T-helper 17 cell (primary cell): ENCODE results near the gene MEPE. TPM values are rescaled to one million over a fixed set of nuclear protein-coding genes. Genes with fewer than 3 reads are reported as not detected.

Source experiments
- ATAC-seq: fragments of 150-1000 bp; cut with Tn5 transposase; 2 replicates; pipeline ENCODE4 v1.10.0; 2021; ENCODE audit warnings: mild to moderate bottlenecking, moderate library complexity
- DNase-seq, 3 donors: peaks; one replicate each; pipeline versions ENCODE4 v3.0.0 to v3.0.0-alpha.2; 2020 to 2021
- H3K9me3 ChIP-seq: one replicate; pipeline ENCODE4 v1.7.0; 2013; ENCODE audit warnings: low read length, mild to moderate bottlenecking; ENCODE audit not compliant: control insufficient read depth, poor library complexity, severe bottlenecking
- H3K27ac Mint-ChIP-seq: one replicate; pipeline ENCODE4 v1.8.0; 2022; ENCODE audit warnings: mild to moderate bottlenecking, moderate library complexity, mixed read lengths
- H3K27me3 Mint-ChIP-seq: one replicate; pipeline ENCODE4 v1.8.0; 2022; ENCODE audit warnings: mixed read lengths
- H3K36me3 Mint-ChIP-seq: one replicate; pipeline ENCODE4 v1.8.0; 2022; ENCODE audit warnings: low read depth, mixed read lengths
- H3K4me1 Mint-ChIP-seq: one replicate; pipeline ENCODE4 v1.8.0; 2022; ENCODE audit warnings: mild to moderate bottlenecking, mixed read lengths
- H3K4me3 Mint-ChIP-seq: one replicate; pipeline ENCODE4 v1.8.0; 2022; ENCODE audit warnings: mild to moderate bottlenecking, moderate library complexity, mixed read lengths
- total RNA-seq, 4 donors: library from RNA in 2 of 4; stranded (reverse) in 2 of 4; gene quantifications; one replicate each; pipeline ENCODE4 v1.2.3 and lab custom pipeline; 2022 to 2026

MEPE gene
- total RNA-seq, 2 donors from 2014 or later, result not detected

DNA sequence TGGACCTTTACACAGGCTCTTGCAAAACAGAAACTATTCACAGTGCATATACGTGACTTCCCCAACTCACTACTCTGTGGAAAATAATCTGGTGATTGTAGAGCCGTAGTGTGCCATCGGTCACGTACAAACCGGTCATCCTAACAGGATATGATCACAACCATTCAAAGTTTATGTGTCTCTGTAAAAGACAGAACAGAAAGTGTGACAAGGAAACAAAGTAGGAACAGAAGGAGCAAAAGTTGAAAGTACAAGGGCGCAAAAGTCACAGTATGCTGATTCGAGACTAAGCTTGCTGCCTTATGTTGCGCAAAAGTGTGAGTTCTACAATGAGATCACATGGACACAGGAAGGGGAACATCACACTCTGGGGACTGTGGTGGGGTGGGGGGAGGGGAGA, 18.6 kb downstream of the MEPE start:
- no peaks in the 10 kb centered on the region for H3K9me3 ChIP-seq
- Mint-ChIP-seq H3K36me3 (no peaks in the 10 kb centered on the region), H3K4me3 (no peak overlapping the region), H3K4me1 (peaks cover 13% of the 10 kb centered on the region), H3K27ac (no peak overlapping the region), H3K27me3 (peaks cover 52% of the 10 kb centered on the region)
- DNase-seq (no peak), ATAC-seq (no peak)

DNA sequence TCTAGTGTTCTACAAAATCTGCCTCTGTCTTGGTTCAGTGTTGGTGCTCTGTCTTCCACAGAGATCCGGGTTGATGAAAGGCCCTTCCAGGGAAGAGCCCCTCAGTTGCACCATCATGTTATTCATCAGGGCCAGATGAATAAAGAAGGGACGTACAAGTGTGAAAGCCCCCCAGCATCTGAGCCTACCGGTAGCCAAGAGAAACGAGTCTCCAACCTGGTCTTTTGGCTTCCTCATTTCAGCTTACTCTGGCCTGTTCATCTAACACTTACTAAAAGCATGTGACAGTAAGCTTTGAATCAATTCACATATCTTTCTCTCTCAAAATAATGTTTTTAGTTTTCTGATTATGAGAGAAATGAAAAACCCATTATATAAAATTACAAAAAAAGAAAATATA, 19.2 kb downstream of the MEPE start:
- Mint-ChIP-seq H3K27ac (no peak overlapping the region), H3K4me3 (no peak overlapping the region), H3K36me3 (no peaks in the 10 kb centered on the region), H3K27me3 (peaks cover 46% of the 10 kb centered on the region), H3K4me1 (peaks cover 13% of the 10 kb centered on the region)
- no peak for ATAC-seq
- no peaks in the 10 kb centered on the region for H3K9me3 ChIP-seq
- DNase-seq, result no peak

DNA sequence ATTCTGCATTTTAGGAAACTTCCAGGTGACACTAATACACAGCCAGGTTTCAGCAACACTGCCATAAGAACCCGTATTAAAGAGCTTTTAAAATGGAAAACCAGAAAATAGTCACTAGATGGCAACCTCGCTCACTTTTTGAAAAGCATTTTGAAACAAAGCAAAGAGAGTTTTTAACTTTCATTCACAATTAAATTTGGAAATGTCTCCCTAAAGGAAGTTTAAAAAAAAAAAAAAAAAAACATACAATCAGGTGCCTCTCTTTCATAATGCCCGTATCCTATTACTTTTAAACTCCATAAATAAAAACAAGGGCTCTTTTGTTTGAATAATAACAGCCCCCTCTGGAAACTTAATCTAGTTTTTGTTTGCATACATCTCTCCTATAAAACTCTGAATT, 20.3 kb downstream of the MEPE start:
- Mint-ChIP-seq H3K27ac (no peak overlapping the region), H3K36me3 (no peaks in the 10 kb centered on the region), H3K27me3 (peaks cover 34% of the 10 kb centered on the region), H3K4me3 (no peak overlapping the region), H3K4me1 (peaks cover 13% of the 10 kb centered on the region)
- H3K9me3 ChIP-seq, result no peaks in the 10 kb centered on the region
- DNase-seq (no peak), ATAC-seq (no peak)

DNA sequence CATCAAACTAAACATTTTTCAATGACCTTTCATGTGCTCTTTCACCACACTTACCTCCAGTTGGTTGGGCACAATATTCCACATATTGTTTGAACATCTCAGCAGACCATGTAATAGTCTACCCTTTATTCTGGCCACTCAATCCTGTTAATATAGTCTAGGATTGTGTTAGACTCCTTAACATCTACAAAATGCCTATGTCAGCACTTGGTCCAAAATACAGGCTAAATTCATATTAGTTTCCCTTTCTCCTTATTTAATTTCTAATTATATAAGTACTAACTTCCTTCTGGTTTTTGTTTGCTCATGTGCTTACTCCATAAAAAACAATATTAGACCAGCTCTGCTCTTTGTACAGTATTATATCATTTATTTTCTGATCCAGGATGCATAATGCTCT, 21.1 kb downstream of the MEPE start:
- no peak for DNase-seq
- H3K27me3 Mint-ChIP-seq, result peaks cover 40% of the 10 kb centered on the region
- H3K36me3 Mint-ChIP-seq, result no peaks in the 10 kb centered on the region
- no peaks in the 10 kb centered on the region for H3K9me3 ChIP-seq
- no peak overlapping the region for H3K4me3 Mint-ChIP-seq
- peaks cover 11% of the 10 kb centered on the region for H3K4me1 Mint-ChIP-seq
- no peak for ATAC-seq
- H3K27ac Mint-ChIP-seq, result no peak overlapping the region

DNA sequence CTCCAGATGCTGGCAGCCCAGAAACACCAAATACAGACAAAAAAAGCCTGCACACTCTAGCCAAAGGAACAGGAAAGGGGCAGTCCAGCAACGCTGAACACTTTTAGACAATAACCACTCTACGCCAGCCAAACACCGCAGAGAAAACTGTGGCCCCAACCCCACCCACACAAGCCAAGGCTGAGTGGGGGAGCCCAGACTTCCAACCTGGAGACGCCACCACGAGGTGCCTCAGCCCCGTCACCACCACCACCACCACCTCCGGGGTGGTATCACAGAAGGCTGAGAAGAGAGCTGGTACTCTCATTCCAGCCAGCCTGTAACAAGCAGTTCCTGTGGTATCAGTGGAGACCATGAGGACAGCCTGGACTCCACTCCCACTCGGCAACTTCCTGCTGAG, 22.8 kb downstream of the MEPE start:
- H3K9me3 ChIP-seq, result no peaks in the 10 kb centered on the region
- Mint-ChIP-seq H3K27ac (no peak overlapping the region), H3K4me3 (no peak overlapping the region), H3K36me3 (no peaks in the 10 kb centered on the region), H3K27me3 (peaks cover 42% of the 10 kb centered on the region), H3K4me1 (no peaks in the 10 kb centered on the region)
- ATAC-seq, result no peak
- DNase-seq, result no peak

DNA sequence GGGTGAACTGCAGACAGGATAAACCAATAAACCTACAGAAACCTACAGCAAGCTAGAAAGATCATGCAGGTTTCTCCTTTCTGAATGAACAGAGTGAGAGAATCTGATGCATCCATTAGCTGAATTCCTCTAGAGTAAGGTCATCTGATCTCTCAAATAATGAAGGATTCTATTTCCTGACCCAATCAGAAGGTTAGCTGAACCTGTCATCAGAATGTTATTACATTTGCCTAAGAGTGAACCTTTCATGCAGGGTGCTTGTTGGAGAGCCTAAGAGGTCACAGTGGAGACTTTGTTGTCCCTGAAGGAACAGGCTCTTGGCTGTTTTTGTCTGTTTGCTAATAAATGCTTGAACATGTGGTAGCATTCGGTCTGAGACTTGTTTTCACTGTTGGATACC, 24.0 kb downstream of the MEPE start:
- no peak for DNase-seq
- Mint-ChIP-seq H3K27ac (no peak overlapping the region), H3K4me1 (no peaks in the 10 kb centered on the region), H3K27me3 (peaks cover 55% of the 10 kb centered on the region), H3K36me3 (no peaks in the 10 kb centered on the region), H3K4me3 (no peak overlapping the region)
- ATAC-seq, result no peak
- no peaks in the 10 kb centered on the region for H3K9me3 ChIP-seq

DNA sequence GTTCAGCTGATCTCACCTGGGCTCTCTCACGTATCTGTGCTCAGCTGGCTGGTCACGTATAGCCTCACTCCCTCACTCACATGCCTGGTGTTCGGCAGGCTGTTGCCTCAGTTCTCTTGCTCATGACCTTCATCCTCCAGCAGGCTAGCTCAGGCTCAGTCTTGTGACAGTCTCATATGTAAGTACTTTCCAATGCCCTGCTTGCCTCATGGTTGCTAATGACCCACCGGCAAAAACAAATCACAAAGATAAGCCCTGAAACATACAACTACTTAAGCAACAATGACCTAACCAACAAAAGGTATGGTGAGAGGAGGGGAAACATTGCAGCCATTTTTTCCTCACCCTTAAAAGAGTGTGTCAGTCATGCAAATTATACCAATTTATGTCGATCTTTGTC, 25.0 kb downstream of the MEPE start:
- no peak for DNase-seq

DNA sequence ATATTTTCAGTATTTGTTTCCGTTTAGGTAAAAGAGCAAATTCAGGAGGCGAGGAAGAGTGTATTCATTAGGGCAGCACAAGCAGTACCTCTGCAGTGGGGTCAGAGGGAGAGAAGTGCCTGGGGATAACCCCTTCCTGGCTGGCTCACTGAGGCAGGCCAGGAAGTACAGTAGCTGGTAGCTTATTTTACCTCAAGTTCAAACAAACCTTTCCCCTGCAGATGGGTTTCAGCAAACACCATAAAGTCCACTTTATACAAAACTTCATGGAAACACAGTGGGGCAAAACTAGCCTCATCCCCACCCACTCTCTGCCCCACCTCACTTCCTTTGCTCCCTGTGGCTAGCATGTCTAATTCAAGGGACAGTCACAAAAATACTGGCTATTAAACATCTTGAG, 29.5 kb downstream of the MEPE start:
- H3K4me1 Mint-ChIP-seq, result no peaks in the 10 kb centered on the region
- H3K27ac Mint-ChIP-seq, result no peak overlapping the region
- ATAC-seq, result no peak

More for the DNA sequence above, 25.0 kb downstream of the MEPE start:
- Mint-ChIP-seq H3K27ac (no peak overlapping the region), H3K36me3 (no peaks in the 10 kb centered on the region), H3K27me3 (peaks cover 62% of the 10 kb centered on the region), H3K4me1 (no peaks in the 10 kb centered on the region), H3K4me3 (no peak overlapping the region)
- ATAC-seq, result no peak
- H3K9me3 ChIP-seq, result no peaks in the 10 kb centered on the region

DNA sequence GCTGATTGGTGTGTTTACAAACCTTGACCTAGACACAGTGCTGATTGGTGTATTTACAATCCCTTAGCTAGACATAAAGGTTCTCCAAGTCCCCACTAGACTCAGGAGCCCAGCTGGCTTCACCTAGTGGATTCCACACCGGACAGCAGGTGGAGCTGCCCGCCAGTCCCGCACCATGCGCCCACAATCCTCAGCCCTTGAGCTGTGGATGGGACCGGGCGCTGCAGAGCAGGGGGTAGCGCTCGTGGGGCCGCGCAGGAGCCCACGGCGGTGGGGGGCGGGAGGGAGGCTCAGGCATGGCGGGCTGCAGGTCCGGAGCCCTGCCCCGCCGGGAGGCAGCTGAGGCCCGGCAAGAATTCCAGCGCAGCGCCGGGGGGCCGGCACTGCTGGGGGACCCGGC, 30.7 kb downstream of the MEPE start:
- DNase-seq (no peak), ATAC-seq (no peak)
- H3K4me3 Mint-ChIP-seq, result no peak overlapping the region
- H3K27ac Mint-ChIP-seq, result no peak overlapping the region
- H3K36me3 Mint-ChIP-seq, result no peaks in the 10 kb centered on the region
- H3K4me1 Mint-ChIP-seq, result no peaks in the 10 kb centered on the region
- no peaks in the 10 kb centered on the region for H3K9me3 ChIP-seq
- peaks cover 68% of the 10 kb centered on the region for H3K27me3 Mint-ChIP-seq

More for the DNA sequence above, 29.5 kb downstream of the MEPE start:
- DNase-seq, result no peak
- H3K9me3 ChIP-seq, result no peaks in the 10 kb centered on the region
- H3K4me3 Mint-ChIP-seq, result no peak overlapping the region
- peaks cover 59% of the 10 kb centered on the region for H3K27me3 Mint-ChIP-seq
- no peaks in the 10 kb centered on the region for H3K36me3 Mint-ChIP-seq

DNA sequence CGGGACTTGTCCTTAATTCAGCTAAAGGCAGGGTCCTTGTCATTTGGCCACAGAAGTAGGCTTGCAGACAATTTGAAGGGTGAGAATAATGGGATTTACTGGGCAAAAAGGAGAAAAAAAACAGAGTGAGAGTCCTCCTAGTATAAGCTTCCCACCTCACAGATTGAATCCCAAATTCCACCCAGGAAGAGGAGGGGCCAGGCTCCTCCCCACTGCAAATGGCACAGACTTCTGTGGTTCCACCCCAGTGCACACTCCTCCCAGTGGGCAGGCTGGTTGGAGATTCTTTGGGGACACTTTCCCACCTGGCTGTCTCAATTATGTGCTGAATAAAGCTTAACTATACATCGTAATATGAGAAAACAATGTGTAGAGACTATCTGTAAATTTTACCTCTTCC, 31.6 kb downstream of the MEPE start:
- peaks cover 65% of the 10 kb centered on the region for H3K27me3 Mint-ChIP-seq
- ATAC-seq, result no peak
- H3K4me3 Mint-ChIP-seq, result no peak overlapping the region

DNA sequence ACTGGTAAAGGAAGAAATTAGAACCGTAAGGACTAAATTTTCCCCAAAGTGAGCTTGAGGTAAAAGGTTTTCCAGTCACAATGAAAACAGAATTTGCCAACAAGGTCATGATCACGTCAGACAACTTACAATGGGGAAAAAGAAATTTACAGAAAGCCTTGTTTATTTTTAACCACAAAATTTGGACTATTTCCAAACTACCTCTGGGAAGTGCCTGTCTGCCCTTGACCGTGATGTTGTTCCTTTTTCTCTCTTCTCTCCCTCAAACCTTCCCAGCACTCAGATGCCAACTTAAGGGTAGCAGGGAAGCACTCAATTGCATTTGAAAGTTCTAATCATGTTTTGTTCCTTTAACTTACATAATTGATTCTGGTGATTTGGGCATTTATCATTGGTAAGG, 32.5 kb downstream of the MEPE start:
- Mint-ChIP-seq H3K4me3 (no peak overlapping the region), H3K4me1 (no peaks in the 10 kb centered on the region), H3K27ac (no peak overlapping the region), H3K27me3 (peaks cover 63% of the 10 kb centered on the region), H3K36me3 (no peaks in the 10 kb centered on the region)
- DNase-seq (no peak), ATAC-seq (no peak)
- H3K9me3 ChIP-seq, result no peaks in the 10 kb centered on the region

More for the DNA sequence above, 31.6 kb downstream of the MEPE start:
- H3K27ac Mint-ChIP-seq, result no peak overlapping the region
- H3K9me3 ChIP-seq, result no peaks in the 10 kb centered on the region
- no peak for DNase-seq
- H3K4me1 Mint-ChIP-seq, result no peaks in the 10 kb centered on the region
- no peaks in the 10 kb centered on the region for H3K36me3 Mint-ChIP-seq

DNA sequence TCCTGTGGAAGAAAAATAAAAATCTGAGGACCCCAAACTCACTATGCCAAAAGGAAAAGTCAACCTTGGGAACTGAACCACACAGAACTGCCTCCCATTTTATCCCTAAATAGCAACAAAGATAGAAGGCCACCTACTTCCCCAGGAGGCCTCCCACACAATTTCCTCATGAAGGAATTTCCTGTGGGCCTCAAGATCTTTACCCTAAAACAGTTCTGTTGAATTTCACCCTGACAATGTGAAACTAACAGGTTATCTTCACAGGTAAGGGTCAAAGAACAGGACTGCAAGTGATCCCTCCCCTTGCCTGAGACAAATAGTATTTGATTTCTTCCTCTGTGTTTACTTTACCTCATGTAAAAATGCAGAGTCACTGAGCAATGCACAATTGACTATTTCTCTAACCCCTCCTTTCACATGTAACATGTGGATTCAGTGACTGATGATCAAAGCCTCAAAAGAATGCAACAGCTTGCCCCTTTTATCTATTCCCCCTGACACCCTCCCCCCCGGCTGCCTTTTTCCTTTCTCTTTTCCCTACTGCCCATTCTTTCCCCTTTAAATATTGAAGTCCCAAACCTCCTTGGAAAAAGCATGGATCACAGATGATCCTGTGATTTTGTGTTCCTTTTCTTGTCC, 33.3 kb downstream of the MEPE start:
- no peak for ATAC-seq
- H3K36me3 Mint-ChIP-seq, result no peaks in the 10 kb centered on the region

DNA sequence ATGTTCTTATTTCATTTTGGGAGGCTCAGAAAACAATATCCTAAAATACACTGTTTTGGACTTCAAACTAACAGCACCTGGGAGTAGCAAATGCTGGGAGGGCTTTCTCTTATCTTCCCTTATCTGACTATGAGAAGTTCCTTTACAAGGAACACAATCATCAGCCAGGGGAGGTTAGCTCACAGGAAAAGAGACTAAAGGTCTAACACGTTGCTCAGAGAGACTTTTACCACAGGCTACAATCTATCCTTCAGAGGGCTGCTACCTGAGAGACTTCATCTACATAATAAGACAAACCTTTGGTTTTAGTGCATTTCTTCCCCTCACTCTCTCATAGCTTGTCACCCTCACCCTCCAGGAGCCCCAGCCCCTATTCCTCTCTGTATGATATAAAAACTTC, 35.8 kb downstream of the MEPE start:
- Mint-ChIP-seq H3K27me3 (peaks cover 56% of the 10 kb centered on the region), H3K4me1 (no peaks in the 10 kb centered on the region), H3K4me3 (no peak overlapping the region), H3K27ac (no peak overlapping the region), H3K36me3 (no peaks in the 10 kb centered on the region)
- DNase-seq (no peak), ATAC-seq (no peak)
- H3K9me3 ChIP-seq, result no peaks in the 10 kb centered on the region

More for the DNA sequence above, 33.3 kb downstream of the MEPE start:
- Mint-ChIP-seq H3K4me1 (no peaks in the 10 kb centered on the region), H3K27me3 (peaks cover 58% of the 10 kb centered on the region), H3K4me3 (no peak overlapping the region), H3K27ac (no peak overlapping the region)
- H3K9me3 ChIP-seq, result no peaks in the 10 kb centered on the region
- no peak for DNase-seq

DNA sequence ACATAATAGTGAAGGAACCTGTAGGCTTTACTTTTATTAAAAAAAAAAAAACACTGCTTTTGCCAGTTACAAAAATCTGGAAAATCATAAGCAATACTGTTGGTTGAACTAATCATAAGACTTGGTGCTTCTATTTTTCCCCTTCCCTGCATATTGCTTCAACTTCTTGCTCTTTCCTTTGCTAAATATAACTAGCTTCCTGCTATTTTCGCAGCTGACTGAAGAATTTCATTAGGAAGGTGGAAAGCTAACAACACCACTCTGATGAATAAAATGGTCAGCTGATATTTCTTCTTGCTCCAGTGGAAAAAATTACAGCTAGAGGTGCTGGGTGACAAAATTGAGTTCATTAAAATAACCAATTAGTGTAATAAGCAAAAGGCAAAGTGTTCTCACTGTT, 39.3 kb downstream of the MEPE start:
- ATAC-seq (no peak), DNase-seq (no peak)
- no peaks in the 10 kb centered on the region for H3K4me1 Mint-ChIP-seq
- peaks cover 47% of the 10 kb centered on the region for H3K27me3 Mint-ChIP-seq
- no peaks in the 10 kb centered on the region for H3K36me3 Mint-ChIP-seq
- H3K4me3 Mint-ChIP-seq, result no peak overlapping the region
- H3K27ac Mint-ChIP-seq, result no peak overlapping the region
- no peaks in the 10 kb centered on the region for H3K9me3 ChIP-seq
